NT2/D1 (cell line): Measurements from ENCODE around the gene ROBO2.

ENCODE experiments used
- DNase-seq: peaks from one replicate; pipeline ENCODE4 v3.0.0-alpha.2; 2011; ENCODE audit warnings: low read depth, low spot score
- H3K27me3 ChIP-seq: 2 replicates; pipeline ENCODE4 v1.6.0; 2011; ENCODE audit warnings: mild to moderate bottlenecking; ENCODE audit not compliant: insufficient read length, insufficient read depth
- H3K36me3 ChIP-seq: 2 replicates; pipeline ENCODE4 v1.6.1; 2011; ENCODE audit warnings: mild to moderate bottlenecking, low read length, mixed read lengths; ENCODE audit not compliant: insufficient read depth, insufficient read length
- H3K4me1 ChIP-seq: 2 replicates; pipeline ENCODE4 v1.5.1; 2011; ENCODE audit not compliant: insufficient read depth, insufficient read length
- H3K4me3 ChIP-seq: 2 replicates; pipeline ENCODE4 v1.5.1; 2011; ENCODE audit warnings: low read depth; ENCODE audit not compliant: insufficient read length
- H3K9ac ChIP-seq: 2 replicates; pipeline ENCODE4 v1.6.0; 2011; ENCODE audit warnings: low read depth; ENCODE audit not compliant: insufficient read length
- H3K9me3 ChIP-seq: 2 replicates; pipeline ENCODE4 v1.5.1; 2011; ENCODE audit warnings: mild to moderate bottlenecking, low read length; ENCODE audit not compliant: insufficient read depth
- SUZ12 ChIP-seq: IDR thresholded peaks from 2 replicates; pipeline ENCODE4 v1.6.1; 2011; ENCODE audit not compliant: insufficient read length, insufficient read depth; ENCODE audit errors: extremely low read depth
- YY1 ChIP-seq: IDR thresholded peaks from 2 replicates; pipeline ENCODE4 v1.6.1; 2011; ENCODE audit not compliant: insufficient read length, insufficient read depth
- ZNF274 ChIP-seq: IDR thresholded peaks from 2 replicates; pipeline ENCODE4 v1.6.1; 2011; ENCODE audit warnings: mild to moderate bottlenecking, low read depth, low read length

Gene ROBO2

GRCh38 chr3:77190374-77190773, 150.5 kb downstream of the ROBO2 start:
- TF ChIP-seq SUZ12 (no peak), ZNF274 (no peak), YY1 (no peak)
- no peaks in the 10 kb centered on the region for H3K4me1 ChIP-seq
- H3K9me3 ChIP-seq = no peaks in the 10 kb centered on the region
- no peak overlapping the region for H3K4me3 ChIP-seq
- H3K9ac ChIP-seq = no peak overlapping the region
- H3K27me3 ChIP-seq = no peaks in the 10 kb centered on the region
- H3K36me3 ChIP-seq = no peaks in the 10 kb centered on the region
- DNase-seq = no peak

GRCh38 chr3:77191014-77191413, 151.1 kb downstream of the ROBO2 start:
- Histone ChIP-seq H3K4me3 (no peak overlapping the region), H3K27me3 (no peaks in the 10 kb centered on the region), H3K9me3 (no peaks in the 10 kb centered on the region), H3K36me3 (no peaks in the 10 kb centered on the region), H3K9ac (no peak overlapping the region), H3K4me1 (no peaks in the 10 kb centered on the region)
- DNase-seq = no peak
- TF ChIP-seq SUZ12 (no peak), YY1 (no peak), ZNF274 (no peak)

- Histone ChIP-seq H3K27me3 (no peaks in the 10 kb centered on the region), H3K9me3 (no peaks in the 10 kb centered on the region), H3K36me3 (no peaks in the 10 kb centered on the region), H3K4me3 (no peak overlapping the region), H3K4me1 (no peaks in the 10 kb centered on the region), H3K9ac (no peak overlapping the region)
- no peak for TF ChIP-seq ZNF274
- no peak for TF ChIP-seq YY1
- TF ChIP-seq SUZ12 = no peak
- no peak for DNase-seq
Observed at GRCh38 chr3:77191640-77192039, 151.7 kb downstream of the ROBO2 start.

GRCh38 chr3:77195766-77196545, 156.1 kb downstream of the ROBO2 start:
- Histone ChIP-seq H3K9me3 (no peaks in the 10 kb centered on the region), H3K27me3 (no peaks in the 10 kb centered on the region), H3K4me3 (no peak overlapping the region), H3K36me3 (no peaks in the 10 kb centered on the region), H3K9ac (no peak overlapping the region), H3K4me1 (no peaks in the 10 kb centered on the region)
- DNase-seq = no peak
- TF ChIP-seq ZNF274 (no peak), YY1 (no peak), SUZ12 (no peak)

- TF ChIP-seq YY1 = no peak
- TF ChIP-seq SUZ12 = no peak
- TF ChIP-seq ZNF274 = no peak
- no peaks in the 10 kb centered on the region for H3K9me3 ChIP-seq
- DNase-seq = no peak
- no peak overlapping the region for H3K9ac ChIP-seq
- H3K4me3 ChIP-seq = no peak overlapping the region
- no peaks in the 10 kb centered on the region for H3K36me3 ChIP-seq
- H3K27me3 ChIP-seq = no peaks in the 10 kb centered on the region
- H3K4me1 ChIP-seq = no peaks in the 10 kb centered on the region
Observed at GRCh38 chr3:77197408-77197807, 157.5 kb downstream of the ROBO2 start.

GRCh38 chr3:77203851-77204250, 164.0 kb downstream of the ROBO2 start:
- Histone ChIP-seq H3K4me3 (no peak overlapping the region), H3K27me3 (no peaks in the 10 kb centered on the region), H3K36me3 (no peaks in the 10 kb centered on the region), H3K9me3 (no peaks in the 10 kb centered on the region), H3K4me1 (no peaks in the 10 kb centered on the region), H3K9ac (no peak overlapping the region)
- TF ChIP-seq SUZ12 = no peak
- no peak for TF ChIP-seq YY1
- no peak for TF ChIP-seq ZNF274
- DNase-seq = no peak

GRCh38 chr3:77204788-77205187, 164.9 kb downstream of the ROBO2 start:
- no peak for DNase-seq
- H3K4me1 ChIP-seq = no peaks in the 10 kb centered on the region
- no peaks in the 10 kb centered on the region for H3K9me3 ChIP-seq
- H3K27me3 ChIP-seq = no peaks in the 10 kb centered on the region
- no peak overlapping the region for H3K9ac ChIP-seq
- no peak overlapping the region for H3K4me3 ChIP-seq
- TF ChIP-seq YY1 = no peak
- H3K36me3 ChIP-seq = no peaks in the 10 kb centered on the region

- TF ChIP-seq SUZ12 (no peak), YY1 (no peak), ZNF274 (no peak)
- H3K9ac ChIP-seq = no peak overlapping the region
- no peak for DNase-seq
- no peaks in the 10 kb centered on the region for H3K9me3 ChIP-seq
- no peak overlapping the region for H3K4me3 ChIP-seq
- H3K36me3 ChIP-seq = no peaks in the 10 kb centered on the region
- no peaks in the 10 kb centered on the region for H3K27me3 ChIP-seq
- no peaks in the 10 kb centered on the region for H3K4me1 ChIP-seq
Observed at GRCh38 chr3:77207753-77208152, 167.9 kb downstream of the ROBO2 start.
